ENCODE measurements around the gene CAMK2N1. TPM values are rescaled to one million over a fixed set of nuclear protein-coding genes. Genes with fewer than 3 reads are reported as not detected.

CAMK2N1 gene
- polyA plus RNA-seq, 1 donor from 2014 or later, result 67.1 TPM

- Histone ChIP-seq H3K79me2 (replicated peaks; ENCODE audit: insufficient read depth, low read length) (peaks cover 17% of the 10 kb centered on the region), H2AFZ (ENCODE audit: low read depth, low read length) (no peak overlapping the region), H3F3A (ENCODE audit: insufficient read depth, low read length, poor library complexity, severe bottlenecking) (no peaks in the 10 kb centered on the region), H3K36me3 (ENCODE audit: insufficient read depth, low read length) (no peaks in the 10 kb centered on the region), H3K9me3 (ENCODE audit: low read length) (no peaks in the 10 kb centered on the region), H3K9ac (ENCODE audit: low read length) (no peak overlapping the region), H3K4me3 (ENCODE audit: low read length) (no peak overlapping the region), H3K4me2 (ENCODE audit: low read length) (no peak overlapping the region), H3K27me3 (ENCODE audit: insufficient read depth, low read depth, low read length) (peaks cover 7% of the 10 kb centered on the region), H3K27ac (ENCODE audit: low read length) (no peak overlapping the region), H3K9me2 (ENCODE audit: insufficient read depth, low read length) (no peaks in the 10 kb centered on the region), H4K20me1 (ENCODE audit: insufficient read depth) (no peaks in the 10 kb centered on the region)
- no peak for TF ChIP-seq EP300 (conservative IDR thresholded peaks at IDR 0.05; ENCODE audit: poor library complexity, severe bottlenecking)
- no peak for TF ChIP-seq RAD21 (conservative IDR thresholded peaks at IDR 0.05)
- TF ChIP-seq POLR2AphosphoS5 (IDR thresholded peaks at IDR 0.05), result no peak
- no peak for TF ChIP-seq CTCF (IDR thresholded peaks at IDR 0.05; ENCODE audit: poor library complexity, severe bottlenecking)
- TF ChIP-seq MXI1 (conservative IDR thresholded peaks at IDR 0.05; ENCODE audit: poor library complexity, severe bottlenecking), result no peak
- no peak for TF ChIP-seq SMC3 (conservative IDR thresholded peaks at IDR 0.05; ENCODE audit: poor library complexity)
- no peak for TF ChIP-seq TAF1 (IDR thresholded peaks at IDR 0.05; ENCODE audit: low read depth)
- no peak for TF ChIP-seq REST (IDR thresholded peaks at IDR 0.05; ENCODE audit: borderline replicate concordance)
- no peak for TF ChIP-seq EZH2 (IDR thresholded peaks at IDR 0.05; ENCODE audit: borderline replicate concordance, insufficient read depth, low read length, poor library complexity, severe bottlenecking)
These were observed 7.9 kb downstream of the CAMK2N1 start for GRCh38 chr1:20478057-20478635.

- H3K27ac ChIP-seq (ENCODE audit: low read length), result no peak overlapping the region
- H3K4me2 ChIP-seq (ENCODE audit: low read length), result no peak overlapping the region
- H2AFZ ChIP-seq (ENCODE audit: low read depth, low read length), result no peak overlapping the region
- no peaks in the 10 kb centered on the region for H3K36me3 ChIP-seq (ENCODE audit: insufficient read depth, low read length)
- peaks cover 10% of the 10 kb centered on the region for H3K79me2 ChIP-seq (replicated peaks; ENCODE audit: insufficient read depth, low read length)
- H3K9ac ChIP-seq (ENCODE audit: low read length), result no peak overlapping the region
- TF ChIP-seq EP300 (conservative IDR thresholded peaks at IDR 0.05; ENCODE audit: poor library complexity, severe bottlenecking) (no peak), TAF1 (IDR thresholded peaks at IDR 0.05; ENCODE audit: low read depth) (no peak), MXI1 (conservative IDR thresholded peaks at IDR 0.05; ENCODE audit: poor library complexity, severe bottlenecking) (no peak), CTCF (IDR thresholded peaks at IDR 0.05; ENCODE audit: poor library complexity, severe bottlenecking) (no peak), SMC3 (conservative IDR thresholded peaks at IDR 0.05; ENCODE audit: poor library complexity) (no peak), RAD21 (conservative IDR thresholded peaks at IDR 0.05) (no peak), POLR2AphosphoS5 (IDR thresholded peaks at IDR 0.05) (no peak), REST (IDR thresholded peaks at IDR 0.05; ENCODE audit: borderline replicate concordance) (no peak), EZH2 (IDR thresholded peaks at IDR 0.05; ENCODE audit: borderline replicate concordance, insufficient read depth, low read length, poor library complexity, severe bottlenecking) (no peak)
- H3K9me2 ChIP-seq (ENCODE audit: insufficient read depth, low read length), result no peaks in the 10 kb centered on the region
- H3F3A ChIP-seq (ENCODE audit: insufficient read depth, low read length, poor library complexity, severe bottlenecking), result no peaks in the 10 kb centered on the region
- no peaks in the 10 kb centered on the region for H3K9me3 ChIP-seq (ENCODE audit: low read length)
- no peaks in the 10 kb centered on the region for H4K20me1 ChIP-seq (ENCODE audit: insufficient read depth)
- H3K4me3 ChIP-seq (ENCODE audit: low read length), result no peak overlapping the region
- H3K27me3 ChIP-seq (ENCODE audit: insufficient read depth, low read depth, low read length), result peaks cover 7% of the 10 kb centered on the region
These were observed 8.5 kb downstream of the CAMK2N1 start for GRCh38 chr1:20477348-20478056.
